Measurements from ENCODE around the gene PABPC1L. TPM values are rescaled to one million over a fixed set of nuclear protein-coding genes. Genes with fewer than 3 reads are reported as not detected.

The PABPC1L gene
- total and polyA plus RNA-seq, 2 of the 13 experiments (the other 11 are each of a cell fraction or from before 2014, with no cell fraction given), result 30.8 to 252 TPM

GRCh38 chr20:44909872-44910689, at the start of gene PABPC1L (continued):
- TF ChIP-seq ZNF414 (CRISPR knock-in tag; IDR thresholded peaks at IDR 0.05) (no peak), MLLT10 (CRISPR knock-in tag; IDR thresholded peaks at IDR 0.05) (no peak), RFX1 (IDR thresholded peaks at IDR 0.05) (no peak), ATF1 (CRISPR knock-in tag; IDR thresholded peaks at IDR 0.05) (no peak), TGIF2 (CRISPR knock-in tag; IDR thresholded peaks at IDR 0.05) (peak; percentile 65; the same call in 1 of the 2 replicates), DZIP1 (CRISPR knock-in tag; IDR thresholded peaks at IDR 0.05) (peak; percentile 80; the same call in 1 of the 2 replicates), ZNF574 (CRISPR knock-in tag; IDR thresholded peaks at IDR 0.05) (peak; percentile 79), KIAA2018 (CRISPR knock-in tag; IDR thresholded peaks at IDR 0.05; ENCODE audit: borderline replicate concordance) (no peak), SMC3 (IDR thresholded peaks at IDR 0.05; ENCODE audit: low read length) (no peak), GLI4 (CRISPR knock-in tag; IDR thresholded peaks at IDR 0.05; ENCODE audit: borderline replicate concordance) (no peak), ZBTB7A (CRISPR knock-in tag; IDR thresholded peaks at IDR 0.05) (peak; percentile 69; the same call in 1 of the 2 replicates), TMF1 (CRISPR knock-in tag; IDR thresholded peaks at IDR 0.05; ENCODE audit: low read depth) (peak; percentile 64; the same call in 1 of the 2 replicates), CAMTA2 (CRISPR knock-in tag; IDR thresholded peaks at IDR 0.05; ENCODE audit: borderline replicate concordance) (no peak), ZNF720 (CRISPR knock-in tag; IDR thresholded peaks at IDR 0.05) (no peak), ZNF264 (CRISPR knock-in tag; IDR thresholded peaks at IDR 0.05) (no peak)

All from HepG2 (cell line).